T-cell (primary cell): ENCODE data around the gene LHFPL2. TPM values are rescaled to one million over a fixed set of nuclear protein-coding genes. Genes with fewer than 3 reads are reported as not detected.

Experiments
- ATAC-seq, 4 experiments: fragments of 200-7000 bp in 3 of 4; fragments of 150-1000 bp in 1 of 4; cut with Tn5 transposase; replicated peaks in 1 of 4; 1 replicate in 3 of 4; 2 replicates in 1 of 4; pipeline ENCODE4 v1.10.0; 2021; ENCODE audit warnings: moderate library complexity in 3 of 4, mild to moderate bottlenecking in 2 of 4, moderate number of reproducible peaks in 1 of 4
- CTCF ChIA-PET, 2 donors: fragments of 300-600 bp; sonication (Branson Sonifier 250); formaldehyde crosslinking; loops; one replicate each; lab custom pipeline; 2022; ENCODE audit warnings: antibody characterized with exemption in 2 of 2; lab: Charles Lee
- POLR2A ChIA-PET, 2 donors: fragments of 300-600 bp; sonication (Branson Sonifier 250); formaldehyde crosslinking; loops; one replicate each; lab custom pipeline; 2022; ENCODE audit warnings: antibody characterized with exemption in 2 of 2; lab: Charles Lee
- DNase-seq, 35 experiments: peaks; one replicate each; pipeline versions ENCODE4 v3.0.0 to v3.0.0-alpha.2; 2013 to 2023
- H3K27ac ChIP-seq: one replicate; pipeline ENCODE4 v1.5.1; 2013; ENCODE audit warnings: low read length
- H3K27me3 ChIP-seq, 2 experiments: replicated peaks in 1 of 2; 1 replicate in 1 of 2; 2 replicates in 1 of 2; pipeline versions ENCODE4 v1.6.1 to v1.7.0; 2013; ENCODE audit warnings: low read length in 1 of 2, mixed read lengths in 1 of 2; ENCODE audit not compliant: control insufficient read depth in 2 of 2, insufficient read depth in 2 of 2; ENCODE audit errors: extremely low read depth in 1 of 2
- H3K36me3 ChIP-seq, 2 donors: 1 replicate in 1 of 2; 2 replicates in 1 of 2; pipeline versions ENCODE4 v1.6.1 to v1.7.0; 2013; ENCODE audit warnings: low read length in 1 of 2; ENCODE audit not compliant: control insufficient read depth in 2 of 2, insufficient read depth in 1 of 2; ENCODE audit errors: extremely low read depth in 1 of 2
- H3K4me1 ChIP-seq, 2 experiments: 1 replicate in 1 of 2; 2 replicates in 1 of 2; pipeline versions ENCODE4 v1.6.1 to v1.7.0; 2013; ENCODE audit warnings: low read length in 2 of 2, mixed read lengths in 1 of 2; ENCODE audit not compliant: insufficient read depth in 2 of 2, control insufficient read depth in 1 of 2; ENCODE audit errors: extremely low read depth in 1 of 2
- H3K4me3 ChIP-seq, 2 donors: 1 replicate in 1 of 2; 2 replicates in 1 of 2; pipeline versions ENCODE4 v1.5.1 to v1.7.0; 2013; ENCODE audit warnings: mild to moderate bottlenecking in 2 of 2, low read length in 1 of 2, moderate library complexity in 1 of 2; ENCODE audit not compliant: control insufficient read depth in 1 of 2; ENCODE audit errors: extremely low read depth in 1 of 2
- H3K9me3 ChIP-seq: 2 replicates; pipeline ENCODE4 v1.7.0; 2013
- H3K27ac Mint-ChIP-seq, 2 donors: one replicate each; pipeline ENCODE4 v1.8.0; 2020 to 2021; ENCODE audit warnings: mild to moderate bottlenecking in 2 of 2, mixed read lengths in 2 of 2
- H3K27me3 Mint-ChIP-seq, 2 donors: one replicate each; pipeline ENCODE4 v1.8.0; 2021 to 2022; ENCODE audit warnings: mixed read lengths in 2 of 2
- H3K36me3 Mint-ChIP-seq: one replicate; pipeline ENCODE4 v1.8.0; 2021; ENCODE audit warnings: mixed read lengths
- H3K4me1 Mint-ChIP-seq, 3 donors: one replicate each; pipeline ENCODE4 v1.8.0; 2020 to 2022; ENCODE audit warnings: mixed read lengths in 3 of 3, mild to moderate bottlenecking in 1 of 3
- H3K4me3 Mint-ChIP-seq, 3 donors: one replicate each; pipeline ENCODE4 v1.8.0; 2020 to 2022; ENCODE audit warnings: mild to moderate bottlenecking in 3 of 3, mixed read lengths in 3 of 3, moderate library complexity in 3 of 3
- H3K9me3 Mint-ChIP-seq, 3 donors: one replicate each; pipeline ENCODE4 v1.8.0; 2020 to 2022; ENCODE audit warnings: mixed read lengths in 3 of 3
- WGBS: methylation state at CpG from one replicate; pipeline ENCODE4 v1.1.5; 2013; ENCODE audit warnings: missing lambda C conversion rate; ENCODE audit not compliant: insufficient coverage; 5-methylcytosine and 5-hydroxymethylcytosine counted together
- total RNA-seq, 35 experiments: library from RNA in 6 of 35; stranded (reverse) in 6 of 35; fragments of 120-200 nt in 1 of 35; gene quantifications; one replicate each; pipeline versions ENCODE4 v1.2.1 to v1.2.4 and lab custom pipeline; 2013 to 2026

The LHFPL2 gene
- total RNA-seq, 5 donors from 2014 or later (not counting 1 experiment from before 2014, with no cell fraction given): 0.19 to 1.9 (median 0.82) TPM

DNA sequence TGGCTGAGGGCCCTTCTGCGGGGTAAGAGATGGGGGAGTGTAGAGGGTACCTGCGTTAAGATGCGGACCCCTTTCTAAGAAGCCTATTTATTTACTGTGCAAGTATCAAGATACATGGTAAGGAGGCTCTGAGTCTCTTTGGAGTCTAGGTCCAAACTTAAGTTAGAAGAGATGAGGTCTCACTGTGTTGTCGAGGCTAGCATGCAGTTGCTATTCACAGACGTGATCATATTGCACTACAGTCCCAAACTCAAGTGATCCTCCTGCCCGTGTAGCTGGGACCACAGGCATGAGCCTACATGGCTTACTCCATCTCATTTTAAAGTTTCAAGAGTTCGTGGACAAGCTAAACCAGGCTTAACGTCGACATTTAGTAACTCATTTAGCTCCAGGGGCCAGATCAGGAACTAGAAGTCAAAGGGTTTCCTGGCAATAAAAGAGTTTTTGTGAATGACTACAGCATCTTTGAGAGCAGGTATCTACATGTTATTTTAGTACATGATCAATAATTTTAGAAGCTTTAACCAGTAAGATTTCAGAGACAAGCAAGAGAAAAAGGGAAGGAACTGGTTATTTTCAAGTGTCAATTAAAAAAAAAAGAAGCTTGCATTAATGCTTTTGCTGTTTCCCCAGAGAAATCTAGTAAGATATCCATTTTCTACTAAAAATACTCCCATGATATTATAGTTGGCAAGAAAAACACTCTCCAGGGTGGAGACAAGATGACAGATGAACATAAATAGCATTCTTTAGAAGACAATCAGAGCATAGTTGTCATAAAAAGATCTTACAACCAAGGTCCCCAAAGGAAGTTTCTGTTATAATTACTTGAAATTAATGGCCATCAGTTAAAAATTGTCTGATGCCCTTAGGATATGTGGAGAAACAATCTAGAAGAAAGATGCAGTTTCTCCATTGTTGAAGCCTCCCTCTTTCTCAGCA is 146.9 kb downstream of the LHFPL2 start:
- no peaks in the 10 kb centered on the region for H3K4me1 Mint-ChIP-seq
- no peaks in the 10 kb centered on the region for H3K36me3 ChIP-seq

DNA sequence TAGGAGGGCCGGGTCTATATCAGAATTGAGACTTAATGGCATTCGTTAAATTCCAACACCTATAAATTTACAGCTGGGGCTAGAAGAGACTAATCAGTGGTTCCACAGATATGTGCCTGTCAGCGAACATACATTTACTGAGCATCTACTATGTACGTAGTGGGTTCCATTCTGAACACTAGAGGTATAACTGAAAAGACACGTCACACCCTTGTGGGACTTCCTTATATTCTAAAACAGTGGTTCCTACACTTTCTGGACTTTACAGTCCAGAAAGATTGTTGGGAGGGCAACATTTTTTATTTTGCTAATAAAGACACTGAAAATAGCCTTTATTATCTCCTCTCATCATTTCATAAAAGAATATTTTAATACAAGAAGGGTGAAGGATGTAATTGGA is 147.7 kb downstream of the LHFPL2 start:
- peaks cover 60 to 63% of the 10 kb centered on the region in 2 donors for H3K27me3 Mint-ChIP-seq
- ChIA-PET POLR2A (no interaction called here), CTCF (no interaction called here)
- H3K4me1 Mint-ChIP-seq: no peaks in the 10 kb centered on the region
- H3K4me3 ChIP-seq: no peak overlapping the region
- no peaks in the 10 kb centered on the region for H3K9me3 Mint-ChIP-seq
- H3K36me3 ChIP-seq: no peaks in the 10 kb centered on the region
- WGBS: 100% methylated on average over 1 of the region's 5 CpGs
- no peaks in the 10 kb centered on the region for H3K4me1 ChIP-seq
- no peak overlapping the region for H3K4me3 Mint-ChIP-seq
- H3K27ac Mint-ChIP-seq: no peak overlapping the region
- DNase-seq (no peak), ATAC-seq (no peak)
- H3K9me3 ChIP-seq: no peaks in the 10 kb centered on the region
- peaks cover 0 to 23% of the 10 kb centered on the region in 2 experiments for H3K27me3 ChIP-seq
- H3K36me3 Mint-ChIP-seq: no peaks in the 10 kb centered on the region
- H3K27ac ChIP-seq: no peak overlapping the region

More for the DNA sequence above, 146.9 kb downstream of the LHFPL2 start:
- Mint-ChIP-seq H3K9me3 (no peaks in the 10 kb centered on the region), H3K27ac (no peak overlapping the region), H3K36me3 (no peaks in the 10 kb centered on the region), H3K4me3 (no peak overlapping the region), H3K27me3 (peaks cover 62 to 66% of the 10 kb centered on the region in 2 donors)
- ATAC-seq (no peak), DNase-seq (no peak)
- Histone ChIP-seq H3K4me1 (no peaks in the 10 kb centered on the region), H3K4me3 (no peak overlapping the region), H3K9me3 (no peaks in the 10 kb centered on the region), H3K27me3 (peaks cover 0 to 23% of the 10 kb centered on the region in 2 experiments), H3K27ac (no peak overlapping the region)
- POLR2A ChIA-PET: no interaction called here
- WGBS: 64% methylated on average over 3 of the region's 9 CpGs
- CTCF ChIA-PET: no interaction called here

- Histone ChIP-seq H3K27me3 (peaks cover 0 to 23% of the 10 kb centered on the region in 2 experiments), H3K4me1 (no peaks in the 10 kb centered on the region), H3K9me3 (no peaks in the 10 kb centered on the region), H3K4me3 (no peak overlapping the region), H3K36me3 (no peaks in the 10 kb centered on the region), H3K27ac (no peak overlapping the region)
- no peaks in the 10 kb centered on the region for H3K36me3 Mint-ChIP-seq
- no peak for DNase-seq
- ChIA-PET POLR2A (no interaction called here), CTCF (interaction anchor here in 1 of 2 donors (0.8 kb wide), 1 partner anchor 352 kb away, joined by 4 read pairs; no protein-coding TSS in a partner anchor)
- H3K4me3 Mint-ChIP-seq: no peak overlapping the region
- no peak for ATAC-seq
- H3K9me3 Mint-ChIP-seq: no peaks in the 10 kb centered on the region
- no peaks in the 10 kb centered on the region for H3K4me1 Mint-ChIP-seq
- WGBS: no CpG with 5 or more reads among the region's 2 CpGs
- no peak overlapping the region for H3K27ac Mint-ChIP-seq
- H3K27me3 Mint-ChIP-seq: peaks cover 56 to 61% of the 10 kb centered on the region in 2 donors
These were observed 148.5 kb downstream of the LHFPL2 start for GRCh38 chr5:78500028-78500427.

GRCh38 chr5:78499485-78499884 is 149.1 kb downstream of the LHFPL2 start:
- Histone ChIP-seq H3K27me3 (peaks cover 0 to 19% of the 10 kb centered on the region in 2 experiments), H3K4me1 (no peaks in the 10 kb centered on the region), H3K9me3 (no peaks in the 10 kb centered on the region), H3K4me3 (no peak overlapping the region), H3K27ac (no peak overlapping the region), H3K36me3 (no peaks in the 10 kb centered on the region)
- Mint-ChIP-seq H3K27ac (no peak overlapping the region), H3K27me3 (peaks cover 53 to 61% of the 10 kb centered on the region in 2 donors), H3K9me3 (no peaks in the 10 kb centered on the region), H3K4me1 (no peaks in the 10 kb centered on the region), H3K4me3 (no peak overlapping the region), H3K36me3 (no peaks in the 10 kb centered on the region)
- no peak for DNase-seq
- no CpG with 5 or more reads among the region's 1 CpG for WGBS
- ChIA-PET CTCF (interaction anchor here in 1 of 2 donors (0.6 kb wide), 1 partner anchor 56 kb away, joined by 3 read pairs; no protein-coding TSS in a partner anchor), POLR2A (no interaction called here)
- no peak for ATAC-seq

DNA sequence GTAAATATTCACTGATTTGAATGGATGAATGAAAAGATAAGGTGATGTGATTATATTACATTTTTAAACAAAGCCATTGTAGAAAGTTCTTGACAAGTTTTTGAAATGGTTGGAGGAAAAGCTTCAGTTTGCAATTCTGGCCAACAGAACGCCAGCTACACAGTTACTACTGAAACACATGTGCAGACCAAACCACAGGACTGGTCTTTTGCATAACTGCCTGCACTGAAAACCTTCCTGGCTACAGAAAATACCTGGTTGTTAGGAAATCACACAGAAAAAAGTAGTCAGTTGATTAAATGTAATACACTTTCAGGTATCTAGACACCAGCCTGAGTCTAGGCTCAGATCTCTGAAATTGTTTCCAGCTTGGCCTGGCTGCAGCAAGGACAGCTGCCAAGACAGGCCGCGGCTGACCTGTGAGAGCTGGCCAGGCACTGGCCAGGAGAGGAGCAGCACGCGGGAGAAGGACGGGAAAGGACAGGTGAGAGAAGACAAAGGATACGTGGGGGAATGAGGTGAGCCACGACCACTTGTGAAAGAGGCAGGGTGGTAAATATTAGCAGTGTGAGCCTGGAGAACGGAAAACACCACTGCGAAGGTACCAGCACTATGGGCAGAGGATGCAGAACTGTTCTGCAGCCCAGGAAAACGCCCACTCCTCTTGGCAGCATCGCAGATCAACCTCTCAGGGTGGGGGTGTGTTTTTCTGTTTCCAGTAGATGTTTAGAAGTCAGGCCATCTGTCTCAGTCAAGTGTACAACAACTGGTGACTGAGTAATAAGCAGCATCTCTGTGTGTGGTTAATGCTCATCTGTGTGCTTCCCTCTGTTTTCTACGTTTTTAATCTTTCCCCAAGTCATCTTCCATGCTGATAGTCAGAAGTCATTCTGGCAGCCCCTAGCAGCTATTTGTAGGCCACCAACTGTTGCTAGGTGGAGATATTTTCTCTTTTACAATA is 150.7 kb downstream of the LHFPL2 start:
- ATAC-seq (no peak), DNase-seq (no peak)
- Histone ChIP-seq H3K27ac (no peak overlapping the region), H3K4me1 (no peaks in the 10 kb centered on the region), H3K9me3 (no peaks in the 10 kb centered on the region), H3K27me3 (peaks cover 0 to 14% of the 10 kb centered on the region in 2 experiments), H3K36me3 (no peaks in the 10 kb centered on the region), H3K4me3 (no peak overlapping the region)
- ChIA-PET CTCF (no interaction called here), POLR2A (no interaction called here)
- Mint-ChIP-seq H3K36me3 (no peaks in the 10 kb centered on the region), H3K4me3 (no peak overlapping the region), H3K9me3 (no peaks in the 10 kb centered on the region), H3K27me3 (peaks cover 49 to 51% of the 10 kb centered on the region in 2 donors), H3K27ac (no peak overlapping the region), H3K4me1 (no peaks in the 10 kb centered on the region)
- 58% methylated on average over 11 of the region's 13 CpGs for WGBS

GRCh38 chr5:78496373-78496772 is 152.2 kb downstream of the LHFPL2 start:
- no peaks in the 10 kb centered on the region for H3K4me1 ChIP-seq
- peaks cover 0 to 12% of the 10 kb centered on the region in 2 experiments for H3K27me3 ChIP-seq
- no peaks in the 10 kb centered on the region for H3K4me1 Mint-ChIP-seq
- H3K27ac Mint-ChIP-seq: no peak overlapping the region
- ChIA-PET CTCF (no interaction called here), POLR2A (no interaction called here)
- H3K9me3 ChIP-seq: no peaks in the 10 kb centered on the region
- H3K4me3 ChIP-seq: no peak overlapping the region
- ATAC-seq (no peak), DNase-seq (no peak)
- H3K4me3 Mint-ChIP-seq: no peak overlapping the region
- H3K27me3 Mint-ChIP-seq: peaks cover 37 to 38% of the 10 kb centered on the region in 2 donors
- no peaks in the 10 kb centered on the region for H3K36me3 ChIP-seq
- no peak overlapping the region for H3K27ac ChIP-seq
- no peaks in the 10 kb centered on the region for H3K36me3 Mint-ChIP-seq
- no peaks in the 10 kb centered on the region for H3K9me3 Mint-ChIP-seq
